MCF 10A (cell line): ENCODE results near the gene GSG1L. TPM values are rescaled to one million over a fixed set of nuclear protein-coding genes. Genes with fewer than 3 reads are reported as not detected.

ENCODE experiments used
- BruUV-seq: library from RNA; stranded (reverse); fragments of 400-500 nt; replicated peaks from 2 replicates; lab custom pipeline; 2021; lab: Mats Ljungman, UMichigan
- CTCF ChIA-PET: fragments of 300-600 bp; sonication (Branson Sonifier 250); formaldehyde crosslinking; extraction: SDS; loops from one replicate; lab custom pipeline; 2021; ENCODE audit warnings: antibody characterized with exemption, inconsistent platforms; lab: Yijun Ruan, JAX
- POLR2A ChIA-PET: fragments of 300-600, 350-650 bp; sonication (Branson Sonifier 250); formaldehyde crosslinking; extraction: SDS; loops from one replicate; lab custom pipeline; 2020; ENCODE audit warnings: antibody characterized with exemption, inconsistent platforms; lab: Yijun Ruan, JAX
- DNase-seq: peaks from one replicate; pipeline ENCODE4 v3.0.0-alpha.2; 2018; ENCODE audit not compliant: unreplicated experiment
- H3K27ac Mint-ChIP-seq: one replicate; pipeline ENCODE4 v1.8.0; 2022; ENCODE audit warnings: mild to moderate bottlenecking, low read depth, mixed read lengths; ENCODE audit not compliant: unreplicated experiment
- H3K27me3 Mint-ChIP-seq: one replicate; pipeline ENCODE4 v1.8.0; 2022; ENCODE audit warnings: mixed read lengths; ENCODE audit not compliant: insufficient read depth, unreplicated experiment
- H3K36me3 Mint-ChIP-seq: one replicate; pipeline ENCODE4 v1.8.0; 2022; ENCODE audit warnings: mild to moderate bottlenecking, moderate library complexity, mixed read lengths; ENCODE audit not compliant: insufficient read depth, unreplicated experiment
- H3K4me1 Mint-ChIP-seq: one replicate; pipeline ENCODE4 v1.8.0; 2022; ENCODE audit warnings: mixed read lengths; ENCODE audit not compliant: insufficient read depth, unreplicated experiment
- H3K4me3 Mint-ChIP-seq: one replicate; pipeline ENCODE4 v1.8.0; 2022; ENCODE audit warnings: mild to moderate bottlenecking, moderate library complexity, mixed read lengths; ENCODE audit not compliant: unreplicated experiment
- H3K9me3 Mint-ChIP-seq: one replicate; pipeline ENCODE4 v1.8.0; 2022; ENCODE audit warnings: mixed read lengths; ENCODE audit not compliant: unreplicated experiment
- CTCF ChIP-seq: fragments of 200-600 bp; IDR thresholded peaks from one replicate; pipeline ENCODE4 v1.8.0; 2022; ENCODE audit warnings: antibody characterized with exemption, mild to moderate bottlenecking; ENCODE audit not compliant: unreplicated experiment
- intact Hi-C: fragments of 100-400 bp; cut with micrococcal nuclease; formaldehyde crosslinking; loops from 2 replicates; pipeline ENCODE4 v1.14.1; 2022
- total RNA-seq: library from RNA; stranded (reverse); gene quantifications from 2 replicates; pipeline ENCODE4 v1.2.3, GENCODE V29; 2022

The GSG1L gene
- total RNA-seq, 1 experiment from 2014 or later, result not detected

- POLR2A ChIA-PET, result no interaction called here
- H3K27me3 Mint-ChIP-seq, result peaks cover 55% of the 10 kb centered on the region
- BruUV-seq, result no TSS peak
- peaks cover 5% of the 10 kb centered on the region for H3K4me1 Mint-ChIP-seq
- CTCF ChIA-PET, result interaction anchor here (0.7 to 1.0 kb wide), 3 partner anchors 150 to 290 kb away, joined by 3 to 4 read pairs (median 3); no protein-coding TSS in a partner anchor
- peak overlapping the region; percentile 28 for H3K4me3 Mint-ChIP-seq
- H3K36me3 Mint-ChIP-seq, result no peaks in the 10 kb centered on the region
- H3K27ac Mint-ChIP-seq, result no peak overlapping the region
- peak; percentile 35 for DNase-seq
- intact Hi-C loops, result no loop called here
- TF ChIP-seq CTCF, result peak; percentile 14
- H3K9me3 Mint-ChIP-seq, result no peaks in the 10 kb centered on the region
These were observed 143.1 kb downstream of the GSG1L start for GRCh38 chr16:27920391-27920891.

- Mint-ChIP-seq H3K4me3 (no peak overlapping the region), H3K4me1 (peaks cover 5% of the 10 kb centered on the region), H3K36me3 (no peaks in the 10 kb centered on the region), H3K9me3 (no peaks in the 10 kb centered on the region), H3K27ac (no peak overlapping the region), H3K27me3 (peaks cover 46% of the 10 kb centered on the region)
- intact Hi-C loops, result no loop called here
- BruUV-seq, result no TSS peak
- POLR2A ChIA-PET, result no interaction called here
- CTCF ChIA-PET, result no interaction called here
- no peak for DNase-seq
- no peak for TF ChIP-seq CTCF
These were observed 144.8 kb downstream of the GSG1L start for GRCh38 chr16:27918755-27919154.

- peaks cover 46% of the 10 kb centered on the region for H3K27me3 Mint-ChIP-seq
- intact Hi-C loops, result no loop called here
- H3K4me1 Mint-ChIP-seq, result peaks cover 5% of the 10 kb centered on the region
- ChIA-PET CTCF (no interaction called here), POLR2A (no interaction called here)
- no TSS peak for BruUV-seq
- H3K4me3 Mint-ChIP-seq, result no peak overlapping the region
- DNase-seq, result no peak
- no peak for TF ChIP-seq CTCF
- H3K9me3 Mint-ChIP-seq, result no peaks in the 10 kb centered on the region
- H3K27ac Mint-ChIP-seq, result no peak overlapping the region
- H3K36me3 Mint-ChIP-seq, result no peaks in the 10 kb centered on the region
These were observed 145.6 kb downstream of the GSG1L start for GRCh38 chr16:27917949-27918348.

GRCh38 chr16:27911486-27911885, 152.0 kb downstream of the GSG1L start:
- no peak for TF ChIP-seq CTCF
- no TSS peak for BruUV-seq

More at GRCh38 chr16:27911486-27911885, 152.0 kb downstream of the GSG1L start:
- Mint-ChIP-seq H3K4me1 (no peaks in the 10 kb centered on the region), H3K27ac (peak overlapping the region; percentile 52), H3K9me3 (no peaks in the 10 kb centered on the region), H3K4me3 (no peak overlapping the region), H3K27me3 (peaks cover 30% of the 10 kb centered on the region), H3K36me3 (no peaks in the 10 kb centered on the region)
- no peak for DNase-seq
- intact Hi-C loops, result no loop called here
- ChIA-PET CTCF (no interaction called here), POLR2A (no interaction called here)
